ENCODE measurements around the gene SLC22A23.

Gene SLC22A23

GRCh38 chr6:3314621-3315467, 142.0 kb downstream of the SLC22A23 start:
- no peak for DNase-seq

GRCh38 chr6:3314176-3314575, 142.7 kb downstream of the SLC22A23 start:
- DNase-seq = no peak

- no peak for DNase-seq
Observed at GRCh38 chr6:3312604-3313231, 144.1 kb downstream of the SLC22A23 start.

GRCh38 chr6:3311826-3312225, 145.0 kb downstream of the SLC22A23 start:
- DNase-seq = no peak

- no peak for DNase-seq
Observed at GRCh38 chr6:3310703-3311102, 146.1 kb downstream of the SLC22A23 start.

- no peak for DNase-seq
Observed at GRCh38 chr6:3310051-3310448, 146.8 kb downstream of the SLC22A23 start.

- DNase-seq = no peak
Observed at GRCh38 chr6:3309391-3310050, 147.3 kb downstream of the SLC22A23 start.

- DNase-seq = no peak
Observed at GRCh38 chr6:3308106-3308505, 148.7 kb downstream of the SLC22A23 start.

- no peak for DNase-seq
Observed at GRCh38 chr6:3307436-3307835, 149.4 kb downstream of the SLC22A23 start.

- DNase-seq = no peak
Observed at GRCh38 chr6:3306848-3307247, 150.0 kb downstream of the SLC22A23 start.

GRCh38 chr6:3305831-3306230, 151.0 kb downstream of the SLC22A23 start:
- no peak for DNase-seq

GRCh38 chr6:3305216-3305565, 151.7 kb downstream of the SLC22A23 start:
- no peak for DNase-seq

GRCh38 chr6:3304500-3305215, 152.2 kb downstream of the SLC22A23 start:
- DNase-seq = no peak

- no peak for DNase-seq
Observed at GRCh38 chr6:3303795-3304411, 152.9 kb downstream of the SLC22A23 start.

- DNase-seq = no peak
Observed at GRCh38 chr6:3301506-3301905, 155.3 kb downstream of the SLC22A23 start.

- DNase-seq = no peak
Observed at GRCh38 chr6:3299221-3299620, 157.6 kb downstream of the SLC22A23 start.

GRCh38 chr6:3297909-3298308, 158.9 kb downstream of the SLC22A23 start:
- DNase-seq = no peak

GRCh38 chr6:3297006-3297405, 159.8 kb downstream of the SLC22A23 start:
- no peak for DNase-seq

- DNase-seq = no peak
Observed at GRCh38 chr6:3296537-3296936, 160.3 kb downstream of the SLC22A23 start.

GRCh38 chr6:3296078-3296477, 160.8 kb downstream of the SLC22A23 start:
- DNase-seq = no peak

- DNase-seq = no peak
Observed at GRCh38 chr6:3294921-3295871, 161.7 kb downstream of the SLC22A23 start.

- no peak for DNase-seq
Observed at GRCh38 chr6:3294396-3294795, 162.5 kb downstream of the SLC22A23 start.
